Cardiac muscle cell (in vitro differentiated cells and primary cell): ENCODE results near the gene INPP5D. TPM values are rescaled to one million over a fixed set of nuclear protein-coding genes. Genes with fewer than 3 reads are reported as not detected.
A peak's percentile ranks its signal among the peaks of the same experiment; 100 is the strongest.

ENCODE experiments used
- DNase-seq, 2 donors: peaks; one replicate each; pipeline versions ENCODE4 v3.0.0 to v3.0.0-alpha.2; 2010 to 2017; ENCODE audit warnings: low read depth in 1 of 2, low spot score in 1 of 2
- H3K27ac ChIP-seq: fragments of 200-600 bp; sonication (generic); 2 replicates; pipeline ENCODE4 v1.5.1; 2016
- H3K27me3 ChIP-seq: fragments of 200-600 bp; sonication (generic); 2 replicates; pipeline ENCODE4 v1.6.0; 2016; ENCODE audit warnings: control low read depth
- H3K36me3 ChIP-seq: fragments of 200-600 bp; sonication (generic); 2 replicates; pipeline ENCODE4 v1.5.1; 2016; ENCODE audit warnings: control low read depth
- H3K4me1 ChIP-seq: fragments of 200-600 bp; sonication (generic); 2 replicates; pipeline ENCODE4 v1.8.1; 2017; ENCODE audit warnings: low read depth, mild to moderate bottlenecking, mixed run types
- H3K4me3 ChIP-seq: fragments of 200-600 bp; sonication (generic); 2 replicates; pipeline ENCODE4 v1.5.1; 2016; ENCODE audit warnings: mild to moderate bottlenecking
- H3K9me3 ChIP-seq: fragments of 200-600 bp; sonication (generic); 2 replicates; pipeline ENCODE4 v1.5.1; 2017; ENCODE audit warnings: low read depth, mild to moderate bottlenecking, control low read depth
- polyA plus RNA-seq: library from polyadenylated mRNA; unstranded; fragments of >200 nt; fragmentation: Nextera tagmentation; extraction: Ambion mirVana; gene quantifications from 2 replicates; pipeline ENCODE4 v1.2.1, GENCODE V29; 2016
- total RNA-seq: library from RNA; depleted of rRNA; stranded (reverse); fragments of >200 nt; gene quantifications from 2 replicates; pipeline ENCODE4 v1.2.3, GENCODE V29; 2016
- TF ChIP-seq, protein P1 (sequence below): IDR thresholded peaks from 2 replicates; pipeline ENCODE4 v1.5.1; 2012; ENCODE audit warnings: low read depth, mild to moderate bottlenecking, low read length

INPP5D gene
- total and polyA plus RNA-seq, 2 experiments from 2014 or later, result 4.5 to 6.8 TPM

DNA sequence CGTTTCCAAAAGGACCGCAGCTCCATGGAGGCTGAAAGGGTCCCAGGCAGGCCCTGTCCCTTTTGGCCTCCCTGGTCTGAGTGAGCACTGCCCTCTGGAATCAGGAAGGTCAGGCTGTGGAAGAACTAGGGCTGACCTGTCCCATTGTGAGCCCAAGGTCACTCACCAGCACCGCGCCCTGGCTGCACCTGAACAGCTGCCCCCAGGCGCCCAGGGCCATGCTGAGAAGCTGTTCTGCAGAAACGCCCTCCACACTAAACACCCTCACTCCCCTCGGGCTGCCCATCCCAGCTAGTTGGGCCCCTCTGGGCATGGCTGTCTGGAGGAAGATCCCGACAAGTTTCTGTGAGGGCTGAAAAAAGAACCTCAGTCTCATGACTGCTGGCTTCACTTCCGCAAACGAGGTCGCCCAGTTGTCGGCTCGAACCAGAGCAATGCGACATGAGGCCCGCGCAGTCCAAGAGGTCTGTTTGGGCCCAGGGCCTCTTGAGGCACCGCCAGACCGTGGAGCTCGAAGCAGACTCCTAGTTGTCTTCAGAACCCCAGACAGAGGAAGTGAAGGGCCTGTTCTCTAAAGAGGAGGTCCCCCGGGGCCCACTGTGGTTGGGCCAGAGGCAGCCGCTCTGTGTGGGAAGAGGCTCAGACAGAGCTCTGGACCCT lies 64.4 kb downstream of the INPP5D start:
- DNase-seq, result no peak
- no peak overlapping the region for H3K27ac ChIP-seq
- no peak overlapping the region for H3K4me3 ChIP-seq
- no peaks in the 10 kb centered on the region for H3K36me3 ChIP-seq
- H3K27me3 ChIP-seq, result no peaks in the 10 kb centered on the region
- no peaks in the 10 kb centered on the region for H3K9me3 ChIP-seq
- TF ChIP-seq, protein P1, sequence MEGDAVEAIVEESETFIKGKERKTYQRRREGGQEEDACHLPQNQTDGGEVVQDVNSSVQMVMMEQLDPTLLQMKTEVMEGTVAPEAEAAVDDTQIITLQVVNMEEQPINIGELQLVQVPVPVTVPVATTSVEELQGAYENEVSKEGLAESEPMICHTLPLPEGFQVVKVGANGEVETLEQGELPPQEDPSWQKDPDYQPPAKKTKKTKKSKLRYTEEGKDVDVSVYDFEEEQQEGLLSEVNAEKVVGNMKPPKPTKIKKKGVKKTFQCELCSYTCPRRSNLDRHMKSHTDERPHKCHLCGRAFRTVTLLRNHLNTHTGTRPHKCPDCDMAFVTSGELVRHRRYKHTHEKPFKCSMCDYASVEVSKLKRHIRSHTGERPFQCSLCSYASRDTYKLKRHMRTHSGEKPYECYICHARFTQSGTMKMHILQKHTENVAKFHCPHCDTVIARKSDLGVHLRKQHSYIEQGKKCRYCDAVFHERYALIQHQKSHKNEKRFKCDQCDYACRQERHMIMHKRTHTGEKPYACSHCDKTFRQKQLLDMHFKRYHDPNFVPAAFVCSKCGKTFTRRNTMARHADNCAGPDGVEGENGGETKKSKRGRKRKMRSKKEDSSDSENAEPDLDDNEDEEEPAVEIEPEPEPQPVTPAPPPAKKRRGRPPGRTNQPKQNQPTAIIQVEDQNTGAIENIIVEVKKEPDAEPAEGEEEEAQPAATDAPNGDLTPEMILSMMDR, result no peak
- no peaks in the 10 kb centered on the region for H3K4me1 ChIP-seq

DNA sequence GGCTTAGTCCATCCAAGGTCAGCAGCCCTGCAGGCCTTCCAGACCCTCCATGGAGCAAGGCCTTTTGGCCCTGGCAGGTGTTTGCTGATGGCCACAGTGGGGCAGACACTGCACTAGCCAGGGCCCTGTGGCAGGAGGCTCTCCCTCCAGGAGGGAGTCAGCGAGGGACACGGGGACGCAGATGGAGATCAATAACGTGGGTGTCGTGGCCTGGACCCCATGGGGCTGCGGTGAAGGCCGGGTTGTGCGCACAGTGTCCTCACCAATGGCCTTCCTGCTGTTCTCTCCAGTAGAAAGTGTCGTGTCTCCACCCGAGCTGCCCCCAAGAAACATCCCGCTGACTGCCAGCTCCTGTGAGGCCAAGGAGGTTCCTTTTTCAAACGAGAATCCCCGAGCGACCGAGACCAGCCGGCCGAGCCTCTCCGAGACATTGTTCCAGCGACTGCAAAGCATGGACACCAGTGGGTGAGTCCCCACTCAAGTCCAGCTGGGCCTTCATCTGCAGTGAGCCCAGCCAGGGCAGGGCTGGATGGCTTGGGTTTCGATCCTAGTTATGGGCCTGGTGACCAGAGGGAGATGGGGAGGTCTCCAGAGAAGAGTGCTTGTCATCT lies 65.4 kb downstream of the INPP5D start:
- no peak overlapping the region for H3K27ac ChIP-seq
- TF ChIP-seq, protein P1, result no peak
- no peak for DNase-seq
- no peaks in the 10 kb centered on the region for H3K27me3 ChIP-seq
- H3K36me3 ChIP-seq, result no peaks in the 10 kb centered on the region
- H3K4me1 ChIP-seq, result no peaks in the 10 kb centered on the region
- H3K9me3 ChIP-seq, result no peaks in the 10 kb centered on the region
- H3K4me3 ChIP-seq, result no peak overlapping the region

DNA sequence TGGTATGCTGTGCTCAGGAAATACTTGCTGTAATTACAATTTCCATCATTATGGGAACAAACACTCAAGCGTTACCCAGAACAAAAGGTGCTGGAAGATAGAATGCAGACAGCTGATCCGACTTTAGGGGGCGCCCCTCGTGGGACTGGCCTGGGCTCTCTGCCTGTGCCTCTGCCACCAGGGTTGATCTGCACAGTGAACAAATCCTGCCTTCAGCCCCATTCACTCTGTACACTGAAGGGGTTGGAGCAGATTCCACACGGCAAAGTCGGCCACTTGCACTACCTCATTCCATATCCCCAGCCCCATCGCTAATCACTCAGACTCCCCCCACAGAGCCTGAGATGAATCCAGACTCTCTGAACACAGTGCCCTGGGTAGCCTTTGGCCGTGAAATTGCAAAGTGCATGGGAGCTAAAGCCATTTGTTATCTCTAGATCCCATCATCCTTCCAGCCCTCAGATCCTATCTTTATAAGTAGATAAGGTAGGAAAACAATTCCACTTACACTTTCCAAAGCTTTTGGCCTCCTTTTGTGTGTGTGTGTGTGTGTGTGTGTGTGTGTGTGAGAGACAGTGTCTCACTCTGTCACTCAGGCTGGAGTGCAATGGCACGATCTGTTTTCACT lies 69.3 kb downstream of the INPP5D start:
- H3K4me1 ChIP-seq, result peaks cover 5% of the 10 kb centered on the region
- no peak overlapping the region for H3K27ac ChIP-seq
- no peak overlapping the region for H3K4me3 ChIP-seq
- H3K36me3 ChIP-seq, result no peaks in the 10 kb centered on the region
- H3K9me3 ChIP-seq, result no peaks in the 10 kb centered on the region
- TF ChIP-seq, protein P1, result peak; percentile 38
- peak in 1 of 2 donors; percentile 9 for DNase-seq
- H3K27me3 ChIP-seq, result no peaks in the 10 kb centered on the region

DNA sequence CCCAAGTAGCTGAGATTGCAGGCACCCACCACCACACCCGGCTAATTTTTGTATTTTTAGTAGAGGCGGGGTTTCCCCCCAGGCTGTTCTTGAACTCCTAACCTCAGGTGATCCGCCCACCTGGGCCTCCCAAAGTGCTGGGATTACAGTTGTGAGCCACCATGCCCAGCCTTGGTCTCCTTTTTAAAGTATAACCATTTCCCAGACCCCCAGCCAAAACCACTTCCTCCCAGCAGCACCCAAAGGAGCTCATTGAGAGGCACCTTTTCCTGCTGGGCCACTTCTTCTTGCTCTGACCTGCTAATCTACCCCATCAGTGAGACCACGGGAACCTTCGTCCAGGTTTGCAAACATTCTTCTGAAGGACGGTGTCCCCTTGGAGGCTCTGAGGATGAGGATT lies 69.9 kb downstream of the INPP5D start:
- Histone ChIP-seq H3K36me3 (no peaks in the 10 kb centered on the region), H3K4me3 (no peak overlapping the region), H3K27ac (no peak overlapping the region), H3K4me1 (peaks cover 5% of the 10 kb centered on the region), H3K9me3 (no peaks in the 10 kb centered on the region), H3K27me3 (no peaks in the 10 kb centered on the region)
- TF ChIP-seq, protein P1, result no peak
- DNase-seq, result no peak

DNA sequence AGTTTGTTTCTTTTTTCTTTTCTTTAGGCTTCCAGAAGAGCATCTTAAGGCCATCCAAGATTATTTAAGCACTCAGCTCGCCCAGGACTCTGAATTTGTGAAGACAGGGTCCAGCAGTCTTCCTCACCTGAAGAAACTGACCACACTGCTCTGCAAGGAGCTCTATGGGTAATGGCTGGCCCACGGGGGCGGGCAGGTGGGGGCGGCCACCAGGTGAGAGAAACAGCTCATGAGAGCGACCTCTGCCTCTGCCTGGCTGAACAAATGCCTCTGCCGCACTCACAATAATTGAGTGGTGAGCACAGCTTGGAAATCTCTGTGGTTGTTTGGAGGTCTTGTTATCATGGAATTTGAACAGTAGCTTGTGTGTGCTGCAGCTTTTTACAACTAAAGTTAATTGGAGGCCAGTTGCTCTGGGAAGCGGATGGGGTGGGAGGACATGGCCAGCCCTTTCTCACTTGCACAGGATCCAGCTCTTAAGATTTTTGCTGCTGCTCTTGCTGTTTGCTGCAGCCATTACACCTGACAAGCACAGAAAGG lies 70.4 kb downstream of the INPP5D start:
- Histone ChIP-seq H3K4me3 (no peak overlapping the region), H3K27me3 (no peaks in the 10 kb centered on the region), H3K4me1 (peaks cover 5% of the 10 kb centered on the region), H3K9me3 (no peaks in the 10 kb centered on the region), H3K27ac (no peak overlapping the region), H3K36me3 (no peaks in the 10 kb centered on the region)
- DNase-seq, result peak in 1 of 2 donors; percentile 21
- TF ChIP-seq, protein P1, result no peak
